ENCODE data around the gene CNTN4.

GRCh38 chr3:2090095-2090911, 8.4 kb upstream of the CNTN4 start:
- TF ChIP-seq MAX (IDR thresholded peaks at IDR 0.05; ENCODE audit: insufficient read depth, insufficient read length): no peak
- no peak for TF ChIP-seq CTCF (IDR thresholded peaks at IDR 0.05; ENCODE audit: extremely low read depth in 1 of 2, insufficient read depth in 1 of 2, low read depth in 1 of 2, low read length in 2 of 2)
- TF ChIP-seq POLR2AphosphoS5 (IDR thresholded peaks at IDR 0.05; ENCODE audit: insufficient read depth, low read depth, low read length): no peak

All from endothelial cell of umbilical vein (primary cell).